Ishikawa (cell line): Measurements from ENCODE around the gene PSG3.
A peak's percentile ranks its signal among the peaks of the same experiment; 100 is the strongest.

Source experiments
- CEBPB ChIP-seq: IDR thresholded peaks from 2 replicates; pipeline ENCODE4 v1.6.1; 2012
- CREB1 ChIP-seq: IDR thresholded peaks from 2 replicates; pipeline ENCODE4 v1.6.1; 2012; ENCODE audit warnings: low read depth
- EGR1 ChIP-seq: IDR thresholded peaks from 2 replicates; pipeline ENCODE4 v1.6.1; 2012
- EP300 ChIP-seq: IDR thresholded peaks from 2 replicates; pipeline ENCODE4 v1.6.1; 2012; ENCODE audit warnings: borderline replicate concordance
- FOXM1 ChIP-seq: IDR thresholded peaks from 2 replicates; pipeline ENCODE4 v1.6.1; 2012; ENCODE audit warnings: low read depth, borderline replicate concordance
- NFIC ChIP-seq: IDR thresholded peaks from 2 replicates; pipeline ENCODE4 v1.6.1; 2012
- RAD21 ChIP-seq: IDR thresholded peaks from 2 replicates; pipeline ENCODE4 v1.6.1; 2012; ENCODE audit warnings: low read depth
- TAF1 ChIP-seq: IDR thresholded peaks from 2 replicates; pipeline ENCODE4 v1.6.1; 2012; ENCODE audit warnings: low read depth, mild to moderate bottlenecking
- TCF12 ChIP-seq: IDR thresholded peaks from 2 replicates; pipeline ENCODE4 v1.6.1; 2012; ENCODE audit warnings: low read depth
- TEAD4 ChIP-seq: IDR thresholded peaks from 2 replicates; pipeline ENCODE4 v1.6.1; 2012
- YY1 ChIP-seq: IDR thresholded peaks from 2 replicates; pipeline ENCODE4 v1.6.1; 2012; ENCODE audit warnings: low read depth
- ZBTB7A ChIP-seq: IDR thresholded peaks from 2 replicates; pipeline ENCODE4 v1.6.1; 2012; ENCODE audit warnings: low read depth
- TF ChIP-seq, protein P1 (sequence below): IDR thresholded peaks from 2 replicates; pipeline ENCODE4 v1.6.1; 2012
- TF ChIP-seq, protein P2 (sequence below): IDR thresholded peaks from 2 replicates; pipeline ENCODE4 v1.6.1; 2012; ENCODE audit warnings: low read depth, mild to moderate bottlenecking

Gene PSG3

GRCh38 chr19:42695811-42696503, 44.3 kb downstream of the PSG3 start:
- TF ChIP-seq YY1, result no peak
- TF ChIP-seq CREB1, result no peak
- no peak for TF ChIP-seq NFIC
- no peak for TF ChIP-seq FOXM1
- TF ChIP-seq EP300, result no peak
- TF ChIP-seq EGR1, result no peak
- no peak for TF ChIP-seq TCF12
- no peak for TF ChIP-seq TEAD4
- TF ChIP-seq, protein P1, sequence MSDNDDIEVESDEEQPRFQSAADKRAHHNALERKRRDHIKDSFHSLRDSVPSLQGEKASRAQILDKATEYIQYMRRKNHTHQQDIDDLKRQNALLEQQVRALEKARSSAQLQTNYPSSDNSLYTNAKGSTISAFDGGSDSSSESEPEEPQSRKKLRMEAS, result no peak
- TF ChIP-seq, protein P2, sequence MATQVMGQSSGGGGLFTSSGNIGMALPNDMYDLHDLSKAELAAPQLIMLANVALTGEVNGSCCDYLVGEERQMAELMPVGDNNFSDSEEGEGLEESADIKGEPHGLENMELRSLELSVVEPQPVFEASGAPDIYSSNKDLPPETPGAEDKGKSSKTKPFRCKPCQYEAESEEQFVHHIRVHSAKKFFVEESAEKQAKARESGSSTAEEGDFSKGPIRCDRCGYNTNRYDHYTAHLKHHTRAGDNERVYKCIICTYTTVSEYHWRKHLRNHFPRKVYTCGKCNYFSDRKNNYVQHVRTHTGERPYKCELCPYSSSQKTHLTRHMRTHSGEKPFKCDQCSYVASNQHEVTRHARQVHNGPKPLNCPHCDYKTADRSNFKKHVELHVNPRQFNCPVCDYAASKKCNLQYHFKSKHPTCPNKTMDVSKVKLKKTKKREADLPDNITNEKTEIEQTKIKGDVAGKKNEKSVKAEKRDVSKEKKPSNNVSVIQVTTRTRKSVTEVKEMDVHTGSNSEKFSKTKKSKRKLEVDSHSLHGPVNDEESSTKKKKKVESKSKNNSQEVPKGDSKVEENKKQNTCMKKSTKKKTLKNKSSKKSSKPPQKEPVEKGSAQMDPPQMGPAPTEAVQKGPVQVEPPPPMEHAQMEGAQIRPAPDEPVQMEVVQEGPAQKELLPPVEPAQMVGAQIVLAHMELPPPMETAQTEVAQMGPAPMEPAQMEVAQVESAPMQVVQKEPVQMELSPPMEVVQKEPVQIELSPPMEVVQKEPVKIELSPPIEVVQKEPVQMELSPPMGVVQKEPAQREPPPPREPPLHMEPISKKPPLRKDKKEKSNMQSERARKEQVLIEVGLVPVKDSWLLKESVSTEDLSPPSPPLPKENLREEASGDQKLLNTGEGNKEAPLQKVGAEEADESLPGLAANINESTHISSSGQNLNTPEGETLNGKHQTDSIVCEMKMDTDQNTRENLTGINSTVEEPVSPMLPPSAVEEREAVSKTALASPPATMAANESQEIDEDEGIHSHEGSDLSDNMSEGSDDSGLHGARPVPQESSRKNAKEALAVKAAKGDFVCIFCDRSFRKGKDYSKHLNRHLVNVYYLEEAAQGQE, result no peak
- TF ChIP-seq RAD21, result no peak

DNA sequence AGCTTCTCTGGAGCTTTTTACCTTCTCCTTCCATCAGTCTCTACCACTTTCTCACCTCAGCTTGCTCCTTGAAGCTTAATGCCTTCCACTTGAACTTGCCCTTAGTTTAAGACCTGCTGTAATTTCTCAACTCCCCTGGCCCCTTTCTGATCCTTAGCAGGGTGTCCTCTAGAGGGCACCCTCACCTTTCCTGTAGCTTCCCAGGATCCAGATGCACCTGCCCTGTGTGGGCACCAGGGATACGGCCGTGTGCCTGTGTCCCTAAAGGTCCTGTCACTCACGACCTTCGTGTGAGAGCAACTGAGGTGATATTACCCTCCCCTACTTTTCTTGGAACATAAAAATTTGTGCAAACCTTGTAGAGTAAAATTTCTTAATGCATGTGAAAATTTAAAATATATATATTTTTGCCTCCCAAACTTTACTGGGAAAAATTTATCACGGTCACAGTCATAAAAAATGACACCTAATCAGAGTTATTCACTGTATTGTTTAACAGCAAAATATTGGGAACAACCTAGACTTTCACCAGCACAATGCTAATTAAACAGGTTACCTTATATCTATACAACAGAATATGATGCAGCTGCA, 46.4 kb downstream of the PSG3 start:
- TF ChIP-seq YY1 (no peak), NFIC (no peak), RAD21 (peak; percentile 49), ZBTB7A (no peak), CEBPB (no peak)

- TF ChIP-seq TAF1, result no peak
- no peak for TF ChIP-seq FOXM1
- no peak for TF ChIP-seq TCF12
- peak; percentile 27; the same call in 1 of the 2 replicates for TF ChIP-seq RAD21
- no peak for TF ChIP-seq CREB1
Measured at GRCh38 chr19:42683917-42684513, 56.3 kb downstream of the PSG3 start.
